HG03025 (cell line): ENCODE data around the gene FMNL2.

Experiments
- ATAC-seq: cut with Tn5 transposase; IDR thresholded peaks from one replicate; pipeline ENCODE4 v1.9.1; 2021; ENCODE audit warnings: mild to moderate bottlenecking, moderate library complexity; ENCODE audit not compliant: unreplicated experiment, low FRiP score

FMNL2 gene

GRCh38 chr2:152486737-152487400 lies 151.9 kb downstream of the FMNL2 start:
- no peak for ATAC-seq

GRCh38 chr2:152488075-152488474 lies 153.1 kb downstream of the FMNL2 start:
- no peak for ATAC-seq

- ATAC-seq: no peak
Measured at GRCh38 chr2:152489364-152489763, 154.4 kb downstream of the FMNL2 start.

GRCh38 chr2:152490686-152491455 lies 155.9 kb downstream of the FMNL2 start:
- ATAC-seq: no peak

GRCh38 chr2:152492131-152492530 lies 157.2 kb downstream of the FMNL2 start:
- no peak for ATAC-seq

- no peak for ATAC-seq
Measured at GRCh38 chr2:152492911-152493310, 157.9 kb downstream of the FMNL2 start.

GRCh38 chr2:152493417-152493816 lies 158.4 kb downstream of the FMNL2 start:
- ATAC-seq: no peak

GRCh38 chr2:152493945-152494528 lies 159.1 kb downstream of the FMNL2 start:
- no peak for ATAC-seq

GRCh38 chr2:152496371-152496770 lies 161.4 kb downstream of the FMNL2 start:
- no peak for ATAC-seq

- ATAC-seq: no peak
Measured at GRCh38 chr2:152497481-152498052, 162.6 kb downstream of the FMNL2 start.

GRCh38 chr2:152499331-152499816 lies 164.4 kb downstream of the FMNL2 start:
- ATAC-seq: no peak

GRCh38 chr2:152499896-152500735 lies 165.1 kb downstream of the FMNL2 start:
- ATAC-seq: no peak

GRCh38 chr2:152500772-152501171 lies 165.8 kb downstream of the FMNL2 start:
- ATAC-seq: no peak

- ATAC-seq: no peak
Measured at GRCh38 chr2:152501666-152502065, 166.7 kb downstream of the FMNL2 start.

GRCh38 chr2:152504618-152505017 lies 169.6 kb downstream of the FMNL2 start:
- no peak for ATAC-seq

GRCh38 chr2:152505495-152505906 lies 170.5 kb downstream of the FMNL2 start:
- ATAC-seq: no peak

- no peak for ATAC-seq
Measured at GRCh38 chr2:152506843-152507242, 171.9 kb downstream of the FMNL2 start.

GRCh38 chr2:152507907-152508306 lies 172.9 kb downstream of the FMNL2 start:
- no peak for ATAC-seq

- no peak for ATAC-seq
Measured at GRCh38 chr2:152508446-152508845, 173.5 kb downstream of the FMNL2 start.

- ATAC-seq: no peak
Measured at GRCh38 chr2:152509772-152510491, 175.0 kb downstream of the FMNL2 start.
